Measurements from ENCODE around the gene CWF19L2. TPM values are rescaled to one million over a fixed set of nuclear protein-coding genes. Genes with fewer than 3 reads are reported as not detected.
"Not testable (repeated sequence)": the region's sequence is repeated elsewhere in the genome, so short reads cannot be mapped to it uniquely, and the experiment has no call there.

Gene CWF19L2
- polyA plus RNA-seq, 4 donors: 19.0 to 25.0 (median 21.0) TPM

GRCh38 chr11:107439586-107440167 lies 17.9 kb downstream of the CWF19L2 start:
- no peak for DNase-seq (ENCODE audit: low read depth in 4 of 4, low spot score in 2 of 4)

GRCh38 chr11:107438148-107438547 lies 19.5 kb downstream of the CWF19L2 start:
- no peak for DNase-seq (ENCODE audit: low read depth in 4 of 4, low spot score in 2 of 4)

GRCh38 chr11:107430525-107430924 lies 27.1 kb downstream of the CWF19L2 start:
- DNase-seq (ENCODE audit: low read depth in 4 of 4, low spot score in 2 of 4): no peak

- DNase-seq (ENCODE audit: low read depth in 4 of 4, low spot score in 2 of 4): no peak
These were observed 29.9 kb downstream of the CWF19L2 start for GRCh38 chr11:107427569-107428180.

- no peak for DNase-seq (ENCODE audit: low read depth in 4 of 4, low spot score in 2 of 4)
These were observed 44.3 kb downstream of the CWF19L2 start for GRCh38 chr11:107413352-107413751.

GRCh38 chr11:107408762-107409211 lies 48.8 kb downstream of the CWF19L2 start:
- DNase-seq (ENCODE audit: low read depth in 4 of 4, low spot score in 2 of 4): no peak

- DNase-seq (ENCODE audit: low read depth in 4 of 4, low spot score in 2 of 4): no peak
These were observed 52.4 kb downstream of the CWF19L2 start for GRCh38 chr11:107405260-107405659.

- not testable (repeated sequence) for DNase-seq (ENCODE audit: low read depth in 4 of 4, low spot score in 2 of 4)
These were observed 56.5 kb downstream of the CWF19L2 start for GRCh38 chr11:107401131-107401530.

GRCh38 chr11:107397357-107397756 lies 60.3 kb downstream of the CWF19L2 start:
- no peak for DNase-seq (ENCODE audit: low read depth in 4 of 4, low spot score in 2 of 4)

- no peak for DNase-seq (ENCODE audit: low read depth in 4 of 4, low spot score in 2 of 4)
These were observed 65.0 kb downstream of the CWF19L2 start for GRCh38 chr11:107392611-107393010.

- DNase-seq (ENCODE audit: low read depth in 4 of 4, low spot score in 2 of 4): not testable (repeated sequence)
These were observed 66.9 kb downstream of the CWF19L2 start for GRCh38 chr11:107390701-107391100.

GRCh38 chr11:107387666-107388065 lies 70.0 kb downstream of the CWF19L2 start:
- DNase-seq (ENCODE audit: low read depth in 4 of 4, low spot score in 2 of 4): no peak

- DNase-seq (ENCODE audit: low read depth in 4 of 4, low spot score in 2 of 4): no peak
These were observed 72.2 kb downstream of the CWF19L2 start for GRCh38 chr11:107385361-107385981.

GRCh38 chr11:107384144-107384852 lies 73.3 kb downstream of the CWF19L2 start:
- DNase-seq (ENCODE audit: low read depth in 4 of 4, low spot score in 2 of 4): no peak

GRCh38 chr11:107372439-107372838 lies 85.2 kb downstream of the CWF19L2 start:
- DNase-seq (ENCODE audit: low read depth in 4 of 4, low spot score in 2 of 4): no peak

- DNase-seq (ENCODE audit: low read depth in 4 of 4, low spot score in 2 of 4): no peak
These were observed 87.2 kb downstream of the CWF19L2 start for GRCh38 chr11:107370390-107370789.

- DNase-seq (ENCODE audit: low read depth in 4 of 4, low spot score in 2 of 4): no peak
These were observed 97.9 kb downstream of the CWF19L2 start for GRCh38 chr11:107359701-107360100.

GRCh38 chr11:107357877-107358276 lies 99.7 kb downstream of the CWF19L2 start:
- no peak for DNase-seq (ENCODE audit: low read depth in 4 of 4, low spot score in 2 of 4)

GRCh38 chr11:107354780-107355179 lies 102.8 kb downstream of the CWF19L2 start:
- DNase-seq (ENCODE audit: low read depth in 4 of 4, low spot score in 2 of 4): no peak

GRCh38 chr11:107337917-107338316 lies 119.7 kb downstream of the CWF19L2 start:
- DNase-seq (ENCODE audit: low read depth in 4 of 4, low spot score in 2 of 4): no peak

- DNase-seq (ENCODE audit: low read depth in 4 of 4, low spot score in 2 of 4): no peak
These were observed 125.9 kb downstream of the CWF19L2 start for GRCh38 chr11:107331728-107332127.
